NCI-H526 (cell line): ENCODE measurements around the gene SELENON.
A peak's percentile ranks its signal among the peaks of the same experiment; 100 is the strongest.

Source experiments
- DNase-seq, 2 experiments: peaks; one replicate each; lab custom pipeline; 2025; lab: John Stamatoyannopoulos, UW

SELENON gene

DNA sequence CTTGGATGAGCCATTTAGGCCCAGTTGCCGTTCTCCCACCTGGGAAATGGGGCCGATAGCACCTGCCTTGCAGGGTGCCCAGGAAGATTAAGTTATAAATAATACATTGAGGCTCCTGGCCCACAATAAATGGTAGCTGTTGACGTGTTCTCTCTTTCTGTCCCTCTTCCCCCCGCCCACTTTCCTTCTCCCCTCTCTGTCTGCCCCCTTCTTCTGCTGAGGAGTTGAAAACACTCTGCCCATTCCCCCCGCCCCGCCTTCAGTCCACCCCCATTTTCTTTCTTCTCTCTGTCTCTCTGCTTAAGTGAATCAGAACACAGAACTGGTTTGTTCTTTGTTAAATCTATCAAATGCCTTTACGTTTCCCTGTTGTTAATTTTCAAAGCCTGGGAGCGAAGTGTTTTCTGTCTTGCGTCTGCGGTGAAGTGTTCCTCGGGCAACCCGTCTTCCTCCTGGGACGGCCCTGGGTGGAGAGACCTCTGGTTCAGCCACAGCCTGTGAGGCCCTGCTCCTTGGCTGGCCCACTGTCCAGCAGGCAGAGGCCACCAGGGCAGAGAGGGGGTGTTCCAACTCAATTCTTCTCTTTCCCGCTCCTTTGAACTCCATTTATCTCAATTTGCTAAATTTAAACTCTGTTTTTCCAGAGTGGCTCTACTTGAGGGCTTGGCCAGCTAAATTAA is 29.3 kb upstream of the SELENON start:
- no peak for DNase-seq

DNA sequence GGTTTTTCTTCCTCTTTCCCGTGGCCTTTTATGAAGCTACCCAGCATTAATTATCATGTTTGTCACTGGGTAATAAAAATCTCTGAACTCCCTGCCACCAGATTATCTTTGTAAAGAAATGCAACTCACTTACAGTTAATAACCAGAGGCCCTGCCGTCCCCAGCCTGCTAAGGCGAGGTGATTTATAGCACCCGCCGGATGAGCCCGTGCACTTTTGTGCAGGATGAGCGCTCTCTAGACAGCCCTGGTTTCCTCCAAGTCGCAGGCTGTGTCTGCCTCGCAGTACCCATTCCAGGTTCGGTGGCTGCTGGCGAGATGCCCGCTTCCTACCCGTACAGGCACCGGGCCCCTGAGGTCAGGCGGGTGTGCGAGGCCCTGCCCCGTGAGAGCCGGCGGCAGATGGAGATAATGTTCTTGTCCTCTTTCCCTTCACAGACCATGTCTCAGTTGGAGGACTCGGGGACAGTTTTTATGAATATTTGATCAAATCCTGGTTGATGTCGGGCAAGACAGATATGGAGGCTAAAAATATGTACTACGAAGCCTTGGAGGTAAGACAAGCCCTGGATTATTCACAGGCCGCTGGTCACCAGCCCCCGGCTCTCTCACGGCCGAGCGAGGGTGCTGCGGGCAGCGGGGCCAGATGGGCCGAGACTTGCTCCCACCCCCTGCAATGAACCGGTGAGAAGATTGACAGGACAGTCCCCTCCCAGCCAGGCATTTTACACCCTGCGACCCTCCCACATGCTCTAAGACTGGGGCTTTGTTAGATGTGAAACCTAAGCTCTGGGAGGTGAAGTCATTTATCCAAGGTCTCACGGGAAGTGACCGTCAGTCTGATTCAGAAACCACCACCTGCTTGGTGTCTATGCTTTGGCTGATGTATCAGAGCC is 28.5 kb upstream of the SELENON start:
- peak in 1 of 2 experiments; percentile 32 for DNase-seq

DNA sequence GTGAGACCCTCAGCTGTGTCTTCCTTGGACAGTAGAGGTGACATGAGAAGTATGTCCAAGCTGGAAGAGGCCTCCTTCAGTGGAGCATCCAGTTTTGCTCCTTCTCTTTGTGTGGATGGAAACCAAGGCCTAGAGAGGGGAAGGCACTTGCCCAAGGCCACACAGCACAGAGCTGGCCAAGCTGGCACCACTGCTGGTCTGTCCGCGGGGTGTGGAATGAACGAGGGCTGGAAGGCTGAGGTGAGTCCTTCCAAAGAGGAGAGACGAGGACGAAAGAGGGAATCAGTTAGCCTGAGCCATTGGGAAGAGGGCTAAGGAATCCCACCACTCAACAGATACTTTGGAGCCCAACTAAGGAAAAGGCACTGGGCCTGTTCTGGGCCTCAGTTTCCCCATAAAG is 27.8 kb upstream of the SELENON start:
- DNase-seq, result no peak

DNA sequence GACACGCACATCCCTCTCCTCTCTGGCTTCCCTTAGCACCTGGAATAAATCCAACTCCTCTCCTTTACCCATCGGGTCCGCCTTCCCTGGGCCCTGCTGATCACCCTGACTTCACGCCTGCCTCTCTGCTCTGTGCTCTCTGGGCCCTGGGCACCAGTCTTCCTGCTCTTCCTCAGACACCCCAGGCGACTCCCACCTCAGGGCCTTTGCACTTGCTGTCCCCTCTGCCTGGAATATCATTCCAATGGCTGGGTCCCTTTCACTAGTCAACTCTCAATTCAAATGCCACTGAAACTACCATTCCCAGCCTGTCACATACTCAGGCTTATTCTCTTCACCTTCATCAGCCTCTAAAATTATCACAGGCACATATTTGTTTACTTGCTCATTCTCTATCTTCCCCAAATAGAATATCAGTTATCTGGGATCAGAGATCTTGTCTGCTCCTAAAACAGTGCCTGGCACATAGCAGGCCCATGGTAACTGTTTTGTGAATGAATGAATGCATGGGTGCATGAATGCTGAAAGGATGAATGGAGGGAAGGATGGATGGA is 27.2 kb upstream of the SELENON start:
- DNase-seq, result no peak

DNA sequence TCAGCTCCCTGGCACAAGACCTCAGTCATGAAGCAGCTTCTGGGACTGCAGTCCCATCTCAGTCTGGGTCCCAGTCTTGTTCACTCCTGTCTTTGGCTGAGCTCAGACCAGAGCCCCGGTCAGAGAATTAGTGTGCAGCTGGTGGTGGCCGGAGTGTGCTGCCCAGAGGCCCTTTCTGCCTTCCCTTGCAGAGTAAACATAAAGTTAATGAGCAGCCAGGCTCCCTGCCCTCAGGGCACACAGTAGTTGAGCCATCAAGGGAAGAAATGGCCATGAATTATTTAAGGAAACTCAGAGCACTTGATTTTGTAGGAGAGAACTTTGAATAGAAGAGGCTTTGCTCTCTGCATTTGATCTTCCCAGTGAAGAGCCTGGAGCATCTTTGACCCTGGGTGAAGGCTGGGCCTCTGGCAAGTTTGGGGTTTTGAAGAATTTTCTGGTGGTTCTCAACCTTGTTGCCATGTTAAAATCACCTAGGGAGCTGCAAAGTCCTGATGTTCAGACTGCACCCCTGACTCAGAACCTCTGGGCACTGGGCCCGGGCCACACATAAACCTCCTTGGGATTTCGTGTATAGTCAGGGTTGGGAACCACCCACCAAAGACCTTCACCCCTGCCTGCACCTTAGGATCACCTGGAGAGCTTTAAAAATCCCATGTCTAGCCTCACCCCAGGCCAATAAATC is 26.4 kb upstream of the SELENON start:
- peak in 1 of 2 experiments; percentile 31 for DNase-seq

DNA sequence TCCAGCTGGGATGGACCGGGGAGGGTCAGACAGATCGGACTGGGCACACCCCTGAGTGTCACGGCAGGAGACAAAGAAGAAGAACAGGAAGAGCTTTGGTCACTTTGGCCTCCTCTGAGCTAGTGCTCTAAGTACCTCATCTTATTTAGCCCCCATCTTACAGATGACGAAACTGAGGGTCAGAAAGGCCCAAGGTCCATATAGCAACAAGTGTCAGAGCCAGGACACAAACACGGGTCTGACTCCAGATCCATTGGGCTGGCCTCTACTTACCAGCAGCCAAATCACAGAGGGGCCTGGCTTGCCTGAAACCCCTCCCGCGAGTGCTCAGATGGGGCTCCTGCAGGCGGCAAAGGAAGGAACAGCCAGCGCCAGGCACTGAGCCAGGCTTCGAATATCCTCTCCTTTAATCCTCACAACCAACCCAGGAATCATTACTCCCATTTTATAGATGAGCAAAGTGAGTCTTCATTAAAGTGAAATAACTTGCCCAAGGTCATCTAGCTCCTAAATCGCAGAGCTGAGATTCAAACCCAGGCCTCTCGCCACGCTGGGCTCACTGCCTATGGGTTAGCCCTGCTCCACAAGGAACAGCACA is 25.7 kb upstream of the SELENON start:
- no peak for DNase-seq

DNA sequence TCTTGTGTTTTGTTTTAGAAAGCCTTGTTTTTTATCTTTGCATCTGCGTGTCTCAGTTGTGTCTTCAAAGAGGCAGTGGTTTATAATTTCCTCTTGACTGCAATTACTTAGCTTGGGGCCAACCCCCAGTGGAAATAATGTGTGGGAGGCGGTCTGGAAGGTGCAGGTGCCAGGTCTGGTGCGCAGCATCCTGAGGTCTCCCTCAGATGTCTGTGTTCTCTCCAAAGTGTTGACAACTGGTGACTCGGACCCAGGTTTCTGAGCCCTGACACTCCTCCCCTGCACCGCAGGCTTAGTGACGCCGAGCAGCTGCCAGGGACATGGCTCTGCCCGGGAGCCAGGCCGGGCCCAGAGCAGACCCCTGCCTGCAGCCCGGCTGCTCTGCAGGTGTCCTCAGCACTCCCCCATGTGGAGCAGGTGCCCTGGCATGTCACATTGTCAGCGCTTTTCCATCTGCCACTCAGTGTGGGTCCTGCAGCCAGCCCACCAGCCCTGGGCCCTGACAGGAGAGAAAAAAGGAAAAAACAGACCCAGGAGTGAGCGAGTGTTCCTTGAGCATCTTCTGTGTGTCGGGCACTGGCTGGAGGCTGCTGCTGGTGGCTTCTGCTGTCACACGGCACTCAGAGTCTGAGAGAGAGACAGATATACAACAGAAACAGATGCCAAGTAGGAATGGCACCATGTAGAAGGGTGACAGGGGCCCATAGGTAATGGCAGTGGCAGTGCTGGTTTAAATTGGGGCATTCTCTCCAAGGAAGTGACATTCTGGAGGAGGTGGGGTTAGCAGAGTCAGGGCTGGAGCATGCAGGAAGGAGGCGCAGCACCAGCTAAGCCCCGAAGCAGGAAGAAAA is 24.8 kb upstream of the SELENON start:
- DNase-seq, result peak in 1 of 2 experiments; percentile 37

DNA sequence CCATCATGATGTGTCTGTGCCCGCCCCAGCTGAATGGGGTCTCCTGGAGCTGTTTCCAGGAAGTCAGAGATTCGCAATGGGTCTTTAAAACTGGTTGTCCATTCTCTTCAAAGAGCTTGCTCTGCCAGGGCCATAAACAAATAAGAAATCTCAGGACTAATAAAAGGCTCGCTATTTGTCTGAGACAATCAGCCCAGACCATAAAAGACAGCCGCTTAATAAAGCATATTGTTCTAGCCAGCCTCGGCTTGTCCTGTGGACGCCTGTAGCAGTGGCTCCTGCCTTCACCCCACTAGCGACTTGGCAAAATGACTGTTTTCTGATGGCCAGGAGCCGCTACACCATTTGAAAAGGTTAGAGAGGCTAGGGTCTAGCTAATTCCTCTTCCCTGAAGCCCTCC is 20.6 kb upstream of the SELENON start:
- no peak for DNase-seq

DNA sequence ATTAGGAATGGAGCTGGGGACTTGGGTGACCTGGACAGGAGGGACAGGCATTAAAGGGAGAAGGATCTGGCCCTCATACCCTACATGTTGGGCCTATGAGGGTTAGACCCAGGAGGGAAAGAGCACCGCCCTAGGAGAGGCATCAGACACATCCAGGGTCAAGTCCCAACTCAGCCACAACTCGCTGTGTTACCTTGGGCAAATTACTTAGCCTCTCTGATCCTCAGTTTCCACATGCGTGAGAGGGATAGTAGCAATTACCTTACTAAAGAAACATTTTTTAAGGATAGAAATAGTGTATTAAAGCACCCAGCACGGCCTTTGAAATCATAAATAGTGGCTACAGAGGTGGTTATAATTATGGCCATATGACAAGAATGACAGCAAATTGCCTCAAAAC is 20.1 kb upstream of the SELENON start:
- DNase-seq, result no peak

DNA sequence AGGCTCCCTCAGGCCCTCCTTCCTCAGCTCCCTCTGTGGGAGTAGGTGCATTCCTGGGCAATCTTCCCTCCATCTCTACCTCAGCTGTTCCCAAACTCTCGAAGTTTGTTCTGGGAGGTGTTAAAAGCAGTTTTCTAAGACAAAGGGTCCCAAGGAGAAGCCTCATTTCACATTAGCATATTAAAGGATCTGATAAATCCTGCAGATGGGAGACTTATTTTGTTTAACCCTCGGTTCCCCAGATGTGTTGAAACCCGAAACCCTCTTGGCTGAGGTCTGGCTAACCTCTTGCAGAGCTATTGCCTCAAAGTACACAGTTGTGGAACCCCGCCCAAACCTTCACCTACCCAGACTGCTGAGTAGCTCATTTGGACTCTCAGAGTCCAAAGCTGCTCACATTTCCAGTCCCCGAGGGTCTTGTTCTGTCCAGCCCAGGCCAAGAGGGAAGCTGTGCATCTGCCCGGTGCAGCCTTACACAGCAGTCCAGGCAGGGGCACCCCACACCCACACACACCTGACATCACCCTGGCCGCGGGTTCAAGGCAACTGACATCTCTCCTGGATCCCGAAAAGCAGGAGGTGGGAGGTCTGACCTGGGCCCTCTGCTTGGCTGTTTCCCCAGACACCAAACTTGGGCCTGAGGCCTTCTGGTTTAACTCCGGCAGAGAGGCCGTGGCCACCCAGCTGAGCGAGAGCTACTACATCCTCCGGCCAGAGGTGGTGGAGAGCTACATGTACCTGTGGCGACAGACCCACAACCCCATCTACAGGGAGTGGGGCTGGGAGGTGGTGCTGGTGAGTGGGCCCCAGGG is 19.5 kb upstream of the SELENON start:
- no peak for DNase-seq

DNA sequence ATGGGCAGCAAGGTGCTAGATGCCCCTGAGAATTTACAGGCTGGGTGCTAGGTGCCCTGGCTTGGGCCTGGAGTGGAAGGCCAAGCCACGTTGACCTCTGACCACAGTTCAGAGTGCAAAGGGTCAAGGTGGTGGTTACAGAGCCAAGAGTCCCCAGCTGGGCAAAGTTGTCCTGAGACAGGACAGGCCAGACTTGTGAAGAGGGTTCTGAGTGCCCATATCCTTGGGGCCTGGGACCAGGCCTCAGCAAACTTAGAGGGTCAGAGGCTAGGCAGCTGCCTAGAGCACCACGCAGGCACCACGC is 18.9 kb upstream of the SELENON start:
- no peak for DNase-seq

DNA sequence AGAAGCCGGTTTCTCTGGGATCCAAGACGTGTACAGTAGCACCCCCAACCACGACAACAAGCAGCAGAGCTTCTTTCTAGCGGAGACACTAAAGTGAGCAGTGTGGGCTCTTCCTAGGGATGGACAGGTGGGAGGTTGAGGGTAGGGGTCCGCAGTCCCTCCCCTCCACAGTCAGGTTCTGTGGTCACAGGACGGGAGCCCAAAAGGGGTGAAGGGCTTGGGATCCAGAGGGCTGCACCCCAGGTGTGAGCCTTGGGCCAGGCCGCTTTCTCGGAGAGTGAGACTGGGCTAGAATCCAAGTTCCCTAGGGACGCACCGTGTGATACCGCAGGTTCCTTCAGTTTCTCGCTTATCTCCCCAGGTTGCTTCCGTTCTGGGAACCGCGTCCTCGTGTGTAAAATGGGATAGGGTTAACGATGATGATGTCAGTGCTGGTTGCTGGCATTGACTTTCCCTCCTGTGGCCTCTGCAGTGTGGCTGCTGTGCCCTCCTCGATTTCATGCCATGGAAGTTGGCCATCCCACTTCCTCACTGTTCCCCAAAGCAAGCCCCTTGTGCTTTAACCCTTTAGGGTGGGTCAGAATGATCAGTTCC is 17.3 kb upstream of the SELENON start:
- DNase-seq, result peak in 1 of 2 experiments; percentile 20

DNA sequence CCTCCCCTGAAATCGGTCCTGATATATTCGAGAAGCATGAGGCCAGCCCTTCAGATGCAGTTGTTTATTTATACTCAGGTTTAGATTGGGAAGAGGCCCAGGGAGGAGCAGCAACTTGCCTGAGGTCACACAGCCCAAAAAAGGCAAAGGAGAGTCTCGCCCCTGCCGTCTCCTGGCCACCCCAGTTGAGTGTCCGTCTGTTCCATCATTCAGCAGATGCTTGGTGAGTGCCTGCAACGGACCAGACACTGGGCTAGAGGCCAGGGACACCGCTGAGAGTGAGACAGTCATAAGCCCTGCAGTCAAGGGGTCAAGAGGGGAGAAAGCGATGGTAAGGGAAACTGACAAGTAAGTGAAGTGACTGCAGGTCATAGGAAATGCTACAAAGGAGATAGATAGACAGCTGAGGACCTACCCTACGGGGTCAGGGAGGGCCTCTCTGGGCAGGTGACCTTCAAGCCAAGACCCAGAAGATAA is 15.4 kb upstream of the SELENON start:
- DNase-seq, result no peak

DNA sequence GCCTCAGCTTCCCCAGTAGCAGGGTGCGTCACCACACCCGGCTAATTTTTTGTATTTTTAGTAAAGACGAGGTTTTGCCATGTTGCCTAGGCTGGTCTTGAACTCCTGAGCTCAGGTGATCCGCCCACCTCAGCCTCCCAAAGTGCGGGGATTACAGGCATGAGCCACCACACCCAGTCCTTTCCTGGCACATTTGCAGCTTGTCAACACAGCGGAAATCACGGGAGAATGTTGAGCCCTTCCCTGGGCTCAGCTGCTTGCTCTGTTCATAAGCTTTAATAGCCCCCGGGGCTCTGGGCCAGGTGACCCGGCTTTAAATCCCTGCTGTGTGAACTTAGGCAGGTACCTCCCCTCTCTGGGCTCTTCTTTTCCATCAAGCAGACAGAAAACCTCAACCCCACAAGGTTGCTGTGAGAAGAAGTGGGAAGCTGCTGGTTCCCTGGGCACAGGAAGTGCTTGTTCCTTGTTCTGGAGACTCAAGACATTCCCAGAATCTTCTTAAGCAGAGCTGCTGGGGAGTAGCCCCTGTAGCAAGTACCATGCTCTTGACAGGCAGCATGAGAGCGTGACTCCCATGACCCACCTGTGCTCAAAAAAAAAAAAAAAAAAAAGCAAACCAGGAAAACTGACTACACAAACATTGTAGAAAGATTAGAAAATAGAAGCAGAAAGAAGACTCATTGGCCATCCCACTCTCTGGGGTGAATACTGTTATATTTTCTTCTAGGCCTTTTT is 14.5 kb upstream of the SELENON start:
- DNase-seq, result no peak

DNA sequence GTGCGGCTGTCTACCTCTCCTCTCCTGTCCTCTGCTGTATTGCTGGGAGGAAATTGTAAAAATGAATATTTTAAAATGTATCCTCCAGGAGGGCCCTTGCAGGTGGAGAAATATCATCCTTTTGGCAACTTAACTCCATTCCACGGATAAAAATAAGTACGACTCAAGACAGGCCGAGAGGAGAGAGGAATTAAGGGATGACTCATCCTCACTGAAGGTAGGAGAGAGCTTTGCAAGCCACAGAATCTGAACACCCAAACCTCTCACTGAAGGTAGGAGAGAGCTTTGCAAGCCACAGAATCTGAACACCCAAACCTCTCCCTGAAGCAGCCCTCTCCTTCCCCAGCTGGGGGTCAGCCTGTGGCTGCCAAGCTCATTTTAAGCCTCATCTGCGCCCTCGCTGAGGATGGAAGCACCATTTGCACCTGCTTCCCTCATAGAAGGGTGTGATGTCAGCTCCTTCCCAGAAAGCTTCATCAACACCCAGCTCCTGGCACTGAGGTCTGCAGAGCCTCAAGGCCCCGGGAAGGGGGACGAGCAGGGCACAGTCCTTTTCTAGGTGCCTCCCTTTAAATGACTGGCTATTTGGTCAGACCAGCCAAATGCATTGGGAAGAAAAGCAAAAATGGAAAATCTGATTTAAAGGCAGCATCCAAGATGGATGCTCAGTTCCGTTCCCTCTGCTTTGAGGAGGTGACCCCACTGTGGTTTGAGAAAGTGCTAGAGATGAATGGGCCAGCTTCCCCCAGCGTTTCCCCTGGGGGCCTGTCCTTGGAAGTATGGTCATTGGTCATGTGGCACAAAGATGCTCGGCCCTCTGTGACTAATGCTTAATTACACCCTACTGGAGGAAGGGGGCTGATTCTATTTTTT is 12.9 kb upstream of the SELENON start:
- no peak for DNase-seq

DNA sequence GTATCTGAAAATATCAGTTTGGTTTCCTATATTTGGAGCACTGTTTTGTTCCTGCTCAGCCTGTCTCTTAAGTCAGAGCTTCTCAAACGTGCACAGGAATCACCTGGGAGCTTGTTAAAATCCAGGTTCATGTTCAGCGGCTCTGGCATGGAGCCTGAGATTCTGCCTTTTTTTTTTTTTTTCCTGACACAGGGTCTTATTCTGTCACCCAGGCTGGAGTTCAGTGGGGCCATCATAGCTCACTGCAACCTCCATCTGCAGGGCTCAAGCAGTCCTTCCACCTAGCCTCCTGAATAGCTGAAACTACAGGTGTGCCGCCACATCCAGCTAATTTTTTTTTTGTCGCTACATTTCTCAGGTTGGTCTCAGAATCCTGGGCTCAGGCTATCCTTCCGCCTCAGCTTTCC is 12.2 kb upstream of the SELENON start:
- no peak for DNase-seq

DNA sequence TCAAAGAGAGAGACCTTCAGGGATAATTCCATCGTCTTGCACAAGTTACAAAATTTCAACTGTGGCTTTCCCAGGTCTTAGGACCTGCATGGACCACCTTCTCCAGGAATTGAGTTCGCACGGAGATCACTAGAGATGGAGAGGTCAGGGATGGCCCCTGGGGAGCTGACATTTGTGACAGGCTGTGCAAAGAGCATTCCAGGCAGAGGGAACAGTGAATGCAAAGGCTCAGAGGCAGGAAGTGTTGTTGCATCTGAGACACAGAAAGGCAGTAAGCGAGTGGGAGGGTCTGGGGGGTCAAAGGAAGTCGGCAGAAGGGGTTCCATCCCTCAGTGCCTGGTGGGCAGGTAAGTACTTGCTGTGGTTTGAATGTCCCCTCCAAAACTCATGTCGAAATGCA is 9.5 kb upstream of the SELENON start:
- DNase-seq, result no peak

DNA sequence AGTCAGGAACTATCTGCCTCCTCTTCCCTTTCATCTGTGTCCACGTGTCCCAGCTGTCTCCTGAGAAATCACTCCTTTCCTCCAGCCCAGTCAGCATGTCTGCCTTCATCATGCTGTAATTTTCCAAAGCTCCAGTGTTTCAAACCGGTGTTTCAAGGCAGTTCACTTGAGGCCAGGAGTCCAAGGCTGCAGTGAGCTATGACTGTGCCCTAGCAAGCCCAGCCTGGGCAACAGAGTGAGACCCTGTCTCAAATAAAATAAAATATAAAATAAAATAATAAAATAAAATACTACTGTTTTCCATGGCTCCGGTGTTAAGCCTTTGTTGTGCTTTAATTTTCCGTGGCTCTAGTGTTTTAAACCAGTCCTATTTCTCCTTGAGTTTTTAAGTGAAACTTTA is 7.9 kb upstream of the SELENON start:
- no peak for DNase-seq
